Activated CD4-positive, alpha-beta T cell treated with anti-CD3 and anti-CD28 coated beads for 1 hour (primary cell): ENCODE measurements around the gene GARIN5A.

Experiments
- DNase-seq: peaks from one replicate; pipeline ENCODE4 v3.0.0-alpha.2; 2020

Gene GARIN5A

GRCh38 chr19:50476224-50476906, at the start of gene GARIN5A, which contains the start of gene EMC10:
Gene GARIN5A (minus strand): TSS chr19:50476848. CDS start chr19:50476388, 460 bp downstream.
Gene EMC10 (plus strand): TSS chr19:50476507. CDS start chr19:50476545, 38 bp downstream.
- peak; percentile 91 for DNase-seq

- no peak for DNase-seq
Observed at GRCh38 chr19:50522881-50523280, 46.2 kb upstream of the GARIN5A start.

- no peak for DNase-seq
Observed at GRCh38 chr19:50520822-50521465, 44.3 kb upstream of the GARIN5A start.

GRCh38 chr19:50519006-50519575, 42.4 kb upstream of the GARIN5A start:
- no peak for DNase-seq

GRCh38 chr19:50518091-50519005, 41.7 kb upstream of the GARIN5A start:
- DNase-seq, result no peak

GRCh38 chr19:50517704-50518075, 41.0 kb upstream of the GARIN5A start:
- no peak for DNase-seq

GRCh38 chr19:50516964-50517703, 40.5 kb upstream of the GARIN5A start:
- DNase-seq, result no peak

GRCh38 chr19:50516456-50516855, 39.8 kb upstream of the GARIN5A start:
- no peak for DNase-seq

GRCh38 chr19:50515168-50515561, 38.5 kb upstream of the GARIN5A start:
- DNase-seq, result no peak

GRCh38 chr19:50514346-50515167, 37.9 kb upstream of the GARIN5A start:
- no peak for DNase-seq

- no peak for DNase-seq
Observed at GRCh38 chr19:50513746-50514345, 37.2 kb upstream of the GARIN5A start, which contains the start of gene ASPDH. Gene ASPDH (minus strand): TSS chr19:50513913. CDS start chr19:50513823, 90 bp downstream.

GRCh38 chr19:50512999-50513745, 36.5 kb upstream of the GARIN5A start:
- DNase-seq, result no peak

GRCh38 chr19:50512112-50512998, 35.7 kb upstream of the GARIN5A start:
- no peak for DNase-seq

- peak; percentile 96 for DNase-seq
Observed at GRCh38 chr19:50511069-50511822, 34.6 kb upstream of the GARIN5A start, which contains the start of gene JOSD2. Gene JOSD2 (minus strand): TSS chr19:50511191. CDS start chr19:50510431, 760 bp downstream.

- no peak for DNase-seq
Observed at GRCh38 chr19:50510700-50511068, 34.0 kb upstream of the GARIN5A start.

GRCh38 chr19:50510121-50510670, 33.5 kb upstream of the GARIN5A start:
- no peak for DNase-seq

GRCh38 chr19:50509366-50509765, 32.7 kb upstream of the GARIN5A start:
- no peak for DNase-seq

- no peak for DNase-seq
Observed at GRCh38 chr19:50508843-50509190, 32.2 kb upstream of the GARIN5A start.
